NCI-H1092 (cell line): Measurements from ENCODE around the gene LCE1C.

Experiments used
- DNase-seq: peaks from one replicate; lab custom pipeline; 2025; lab: John Stamatoyannopoulos, UW

LCE1C gene

GRCh38 chr1:152759453-152760173 lies 46.8 kb downstream of the LCE1C start:
- no peak for DNase-seq

DNA sequence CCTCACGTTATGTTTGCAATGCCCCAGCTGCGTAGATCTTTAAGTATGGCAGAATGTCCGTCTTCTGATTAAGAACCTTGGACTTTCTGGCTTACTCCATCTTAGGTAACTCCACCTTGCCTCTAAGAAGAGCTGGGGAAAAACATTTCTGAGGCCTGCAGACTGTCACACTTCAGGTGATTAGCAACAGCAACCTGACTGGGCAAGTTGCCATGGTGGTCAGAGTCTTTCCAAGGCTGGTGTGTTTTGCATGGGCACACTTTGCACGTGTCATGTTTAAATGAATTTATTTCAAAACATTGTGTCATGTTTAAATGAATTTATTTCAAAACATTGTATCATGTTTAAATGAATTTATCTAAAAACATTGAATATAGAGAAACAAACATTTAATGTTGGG lies 47.8 kb downstream of the LCE1C start:
- DNase-seq, result no peak

DNA sequence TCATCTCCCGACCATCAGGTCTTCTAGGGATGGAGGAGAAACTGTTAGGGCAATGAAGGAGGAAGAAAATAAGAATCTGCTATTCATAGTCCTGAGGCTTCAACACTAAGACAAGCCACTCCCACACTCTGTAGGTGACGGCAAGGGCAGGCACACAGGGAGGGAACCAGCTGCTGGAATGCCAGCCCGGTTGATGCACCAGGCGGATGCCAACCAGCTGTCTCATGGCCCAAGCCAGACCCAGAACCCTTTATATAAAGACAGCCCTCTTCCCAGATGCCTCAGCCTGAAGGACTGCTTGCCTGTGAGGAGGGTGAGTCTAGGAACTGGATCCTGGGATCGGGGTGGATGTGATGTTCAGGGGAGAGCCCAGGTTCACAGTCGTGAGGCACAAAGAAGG lies 48.7 kb downstream of the LCE1C start, which contains the start of gene KPRP:
Gene KPRP (plus strand): TSS at position 279 of the 400 bp plus-strand sequence. CDS start 1,564 bp downstream, outside the sequence.
- DNase-seq, result no peak

- no peak for DNase-seq
Measured at GRCh38 chr1:152756872-152757271, 49.6 kb downstream of the LCE1C start.
